Measurements from ENCODE around the gene ANKRD22. TPM values are rescaled to one million over a fixed set of nuclear protein-coding genes. Genes with fewer than 3 reads are reported as not detected.

ANKRD22 gene
- total RNA-seq, 1 donor from 2014 or later = not detected

DNA sequence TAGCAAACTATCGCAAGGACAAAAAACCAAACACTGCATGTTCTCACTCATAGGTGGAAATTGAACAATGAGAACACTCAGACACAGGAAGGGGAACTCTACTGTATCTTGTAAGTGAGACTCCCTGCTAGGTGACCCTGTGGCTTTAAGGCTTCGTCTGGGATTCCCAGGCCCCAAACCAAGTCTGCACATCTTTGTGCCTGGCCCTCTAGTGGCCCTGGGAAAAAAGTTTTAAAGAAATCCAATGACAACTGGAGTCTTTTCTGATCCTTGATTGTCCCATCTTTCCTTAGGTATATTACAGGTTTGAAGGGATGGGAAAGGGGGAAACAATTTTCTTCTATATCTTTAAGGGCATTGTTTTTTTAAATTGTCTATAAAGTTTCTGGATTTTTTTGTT lies 59.7 kb downstream of the ANKRD22 start:
- no peak overlapping the region for H3K9ac ChIP-seq (ENCODE audit: low read length)
- H3K4me3 Mint-ChIP-seq (ENCODE audit: unreplicated experiment) = no peak overlapping the region
- no peaks in the 10 kb centered on the region for H3K9me3 ChIP-seq (ENCODE audit: insufficient read depth, low read depth, low read length)
- H3K4me2 ChIP-seq (ENCODE audit: low read length) = no peak overlapping the region
- no peak overlapping the region for H2AFZ ChIP-seq (ENCODE audit: low read depth, low read length)
- TF ChIP-seq, protein P1, sequence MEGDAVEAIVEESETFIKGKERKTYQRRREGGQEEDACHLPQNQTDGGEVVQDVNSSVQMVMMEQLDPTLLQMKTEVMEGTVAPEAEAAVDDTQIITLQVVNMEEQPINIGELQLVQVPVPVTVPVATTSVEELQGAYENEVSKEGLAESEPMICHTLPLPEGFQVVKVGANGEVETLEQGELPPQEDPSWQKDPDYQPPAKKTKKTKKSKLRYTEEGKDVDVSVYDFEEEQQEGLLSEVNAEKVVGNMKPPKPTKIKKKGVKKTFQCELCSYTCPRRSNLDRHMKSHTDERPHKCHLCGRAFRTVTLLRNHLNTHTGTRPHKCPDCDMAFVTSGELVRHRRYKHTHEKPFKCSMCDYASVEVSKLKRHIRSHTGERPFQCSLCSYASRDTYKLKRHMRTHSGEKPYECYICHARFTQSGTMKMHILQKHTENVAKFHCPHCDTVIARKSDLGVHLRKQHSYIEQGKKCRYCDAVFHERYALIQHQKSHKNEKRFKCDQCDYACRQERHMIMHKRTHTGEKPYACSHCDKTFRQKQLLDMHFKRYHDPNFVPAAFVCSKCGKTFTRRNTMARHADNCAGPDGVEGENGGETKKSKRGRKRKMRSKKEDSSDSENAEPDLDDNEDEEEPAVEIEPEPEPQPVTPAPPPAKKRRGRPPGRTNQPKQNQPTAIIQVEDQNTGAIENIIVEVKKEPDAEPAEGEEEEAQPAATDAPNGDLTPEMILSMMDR (IDR thresholded peaks at IDR 0.05; ENCODE audit: insufficient read depth, low read depth, low read length) = peak; percentile 59
- TF ChIP-seq EZH2 (IDR thresholded peaks at IDR 0.05; ENCODE audit: insufficient read depth, low read length) = no peak
- no peaks in the 10 kb centered on the region for H3K27me3 ChIP-seq (ENCODE audit: insufficient read depth, low read length)
- H3K4me1 Mint-ChIP-seq (ENCODE audit: low read depth, unreplicated experiment) = peaks cover 10% of the 10 kb centered on the region
- H3K27ac ChIP-seq (ENCODE audit: low read depth, low read length) = no peak overlapping the region
- no peak overlapping the region for H3K4me3 ChIP-seq (ENCODE audit: insufficient read depth, low read depth, low read length)
- DNase-seq (ENCODE audit: low read depth) (no peak), FAIRE-seq (no peak)
- no peaks in the 10 kb centered on the region for H3K9me3 Mint-ChIP-seq (ENCODE audit: unreplicated experiment)
- no peaks in the 10 kb centered on the region for H3K36me3 ChIP-seq (ENCODE audit: insufficient read depth, low read length)
- H3K27me3 Mint-ChIP-seq (ENCODE audit: low read depth, unreplicated experiment) = peaks cover 2% of the 10 kb centered on the region
- H3K27ac Mint-ChIP-seq (ENCODE audit: unreplicated experiment) = no peak overlapping the region
- peaks cover 10% of the 10 kb centered on the region for H3K4me1 ChIP-seq (ENCODE audit: insufficient read depth, low read length)
- no peaks in the 10 kb centered on the region for H4K20me1 ChIP-seq (ENCODE audit: insufficient read depth, low read length)
- H3K79me2 ChIP-seq (ENCODE audit: insufficient read depth, low read length) = no peaks in the 10 kb centered on the region
- H3K36me3 Mint-ChIP-seq (ENCODE audit: low read depth, unreplicated experiment) = no peaks in the 10 kb centered on the region

DNA sequence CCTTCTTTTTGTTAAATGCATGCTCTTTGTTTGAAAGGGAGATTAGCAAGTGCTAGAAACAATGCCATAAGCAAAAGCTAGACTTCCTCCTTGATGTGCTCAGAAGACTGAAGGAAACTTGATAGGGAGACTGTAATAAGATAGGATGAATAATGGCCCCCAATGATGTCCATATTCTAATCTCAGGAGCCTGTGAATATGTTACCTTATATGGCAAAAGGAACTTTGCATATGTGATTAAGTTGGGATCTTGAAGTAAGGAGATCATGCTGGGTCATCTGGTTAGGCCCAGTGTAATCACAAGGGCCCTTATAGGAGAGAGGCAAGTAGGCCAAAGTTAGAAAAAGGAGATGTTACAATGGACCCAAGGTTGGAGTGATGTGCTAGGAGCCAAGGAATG lies 62.7 kb downstream of the ANKRD22 start:
- no peak for FAIRE-seq
- no peak overlapping the region for H3K4me3 Mint-ChIP-seq (ENCODE audit: unreplicated experiment)
- H3K9me3 Mint-ChIP-seq (ENCODE audit: unreplicated experiment) = no peaks in the 10 kb centered on the region

DNA sequence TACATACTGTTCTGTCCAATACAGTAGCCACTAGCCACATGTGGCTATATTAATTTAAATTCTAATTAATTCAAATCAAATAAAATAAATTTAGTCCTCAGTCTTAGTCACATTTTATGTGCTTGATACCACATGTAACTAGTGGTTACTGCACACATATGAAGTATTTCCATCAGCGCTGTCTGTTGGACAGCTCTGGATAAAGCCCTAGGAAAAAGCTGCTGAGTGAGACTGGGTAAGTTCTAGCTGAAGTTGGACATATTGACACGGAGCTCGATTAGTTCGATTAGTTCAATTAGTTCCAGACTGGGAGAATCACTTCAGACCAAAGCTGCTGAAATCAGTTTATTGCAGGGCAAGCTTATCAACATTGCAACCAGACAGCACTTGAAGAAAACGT lies 64.2 kb downstream of the ANKRD22 start:
- FAIRE-seq = no peak
- Histone ChIP-seq H3K79me2 (ENCODE audit: insufficient read depth, low read length) (no peaks in the 10 kb centered on the region), H3K4me3 (ENCODE audit: insufficient read depth, low read depth, low read length) (no peak overlapping the region), H3K27ac (ENCODE audit: low read depth, low read length) (no peak overlapping the region), H3K27me3 (ENCODE audit: insufficient read depth, low read length) (no peaks in the 10 kb centered on the region), H3K4me2 (ENCODE audit: low read length) (no peak overlapping the region), H3K4me1 (ENCODE audit: insufficient read depth, low read length) (peaks cover 2% of the 10 kb centered on the region), H2AFZ (ENCODE audit: low read depth, low read length) (no peak overlapping the region), H4K20me1 (ENCODE audit: insufficient read depth, low read length) (no peaks in the 10 kb centered on the region), H3K9ac (ENCODE audit: low read length) (no peak overlapping the region), H3K36me3 (ENCODE audit: insufficient read depth, low read length) (no peaks in the 10 kb centered on the region), H3K9me3 (ENCODE audit: insufficient read depth, low read depth, low read length) (no peaks in the 10 kb centered on the region)
- no peak overlapping the region for H3K4me3 Mint-ChIP-seq (ENCODE audit: unreplicated experiment)
- H3K27ac Mint-ChIP-seq (ENCODE audit: unreplicated experiment) = no peak overlapping the region
- H3K27me3 Mint-ChIP-seq (ENCODE audit: low read depth, unreplicated experiment) = peaks cover 2% of the 10 kb centered on the region
- H3K4me1 Mint-ChIP-seq (ENCODE audit: low read depth, unreplicated experiment) = peaks cover 3% of the 10 kb centered on the region
- no peaks in the 10 kb centered on the region for H3K36me3 Mint-ChIP-seq (ENCODE audit: low read depth, unreplicated experiment)
- H3K9me3 Mint-ChIP-seq (ENCODE audit: unreplicated experiment) = no peaks in the 10 kb centered on the region
- TF ChIP-seq EZH2 (IDR thresholded peaks at IDR 0.05; ENCODE audit: insufficient read depth, low read length) = no peak
- TF ChIP-seq, protein P1 (IDR thresholded peaks at IDR 0.05; ENCODE audit: insufficient read depth, low read depth, low read length) = no peak
- DNase-seq (ENCODE audit: low read depth) = no peak

More for the DNA sequence above, 62.7 kb downstream of the ANKRD22 start:
- Mint-ChIP-seq H3K27ac (ENCODE audit: unreplicated experiment) (no peak overlapping the region), H3K36me3 (ENCODE audit: low read depth, unreplicated experiment) (no peaks in the 10 kb centered on the region), H3K4me1 (ENCODE audit: low read depth, unreplicated experiment) (peaks cover 8% of the 10 kb centered on the region), H3K27me3 (ENCODE audit: low read depth, unreplicated experiment) (peaks cover 2% of the 10 kb centered on the region)
- H3K4me1 ChIP-seq (ENCODE audit: insufficient read depth, low read length) = peaks cover 10% of the 10 kb centered on the region
- no peak overlapping the region for H3K27ac ChIP-seq (ENCODE audit: low read depth, low read length)
- no peak overlapping the region for H3K9ac ChIP-seq (ENCODE audit: low read length)
- H2AFZ ChIP-seq (ENCODE audit: low read depth, low read length) = no peak overlapping the region
- H3K27me3 ChIP-seq (ENCODE audit: insufficient read depth, low read length) = no peaks in the 10 kb centered on the region
- H3K4me2 ChIP-seq (ENCODE audit: low read length) = no peak overlapping the region
- no peaks in the 10 kb centered on the region for H3K9me3 ChIP-seq (ENCODE audit: insufficient read depth, low read depth, low read length)
- no peak for TF ChIP-seq EZH2 (IDR thresholded peaks at IDR 0.05; ENCODE audit: insufficient read depth, low read length)
- TF ChIP-seq, protein P1 (IDR thresholded peaks at IDR 0.05; ENCODE audit: insufficient read depth, low read depth, low read length) = no peak
- H3K4me3 ChIP-seq (ENCODE audit: insufficient read depth, low read depth, low read length) = no peak overlapping the region
- no peaks in the 10 kb centered on the region for H4K20me1 ChIP-seq (ENCODE audit: insufficient read depth, low read length)
- no peaks in the 10 kb centered on the region for H3K79me2 ChIP-seq (ENCODE audit: insufficient read depth, low read length)
- no peaks in the 10 kb centered on the region for H3K36me3 ChIP-seq (ENCODE audit: insufficient read depth, low read length)
- no peak for DNase-seq (ENCODE audit: low read depth)
